Brain microvascular endothelial cell (primary cell): ENCODE data around the gene HPGDS.

Source experiments
- DNase-seq: peaks from one replicate; pipeline ENCODE4 v3.0.0-alpha.2; 2020
- H3K27ac ChIP-seq: fragments of 250-450 bp; sonication (Bioruptor Pico); 2 replicates; pipeline ENCODE4 v1.5.1; 2020; ENCODE audit warnings: mild to moderate bottlenecking, moderate library complexity
- H3K27me3 ChIP-seq: fragments of 250-450 bp; sonication (Bioruptor Pico); replicated peaks from 2 replicates; pipeline ENCODE4 v1.5.1; 2020; ENCODE audit warnings: mild to moderate bottlenecking
- H3K36me3 ChIP-seq: fragments of 250-450 bp; sonication (Bioruptor Pico); replicated peaks from 2 replicates; pipeline ENCODE4 v1.5.1; 2020; ENCODE audit warnings: mild to moderate bottlenecking
- H3K4me3 ChIP-seq: 2 replicates; pipeline ENCODE4 v1.5.1; 2011; ENCODE audit warnings: low read depth, mild to moderate bottlenecking, control low read depth, low read length, moderate library complexity
- in situ Hi-C: cut with HindIII; loops from 2 replicates; pipeline ENCODE4 v1.10.0; 2017; ENCODE audit warnings: low sequenced_read_pairs, low pct_ligation_motif_present
- TF ChIP-seq, protein P1 (sequence below): IDR thresholded peaks from 2 replicates; pipeline ENCODE4 v1.5.1; 2011; ENCODE audit warnings: low read depth, mild to moderate bottlenecking, moderate library complexity, low read length, control low read depth, inconsistent platforms; ENCODE audit errors: missing control alignments

Gene HPGDS

DNA sequence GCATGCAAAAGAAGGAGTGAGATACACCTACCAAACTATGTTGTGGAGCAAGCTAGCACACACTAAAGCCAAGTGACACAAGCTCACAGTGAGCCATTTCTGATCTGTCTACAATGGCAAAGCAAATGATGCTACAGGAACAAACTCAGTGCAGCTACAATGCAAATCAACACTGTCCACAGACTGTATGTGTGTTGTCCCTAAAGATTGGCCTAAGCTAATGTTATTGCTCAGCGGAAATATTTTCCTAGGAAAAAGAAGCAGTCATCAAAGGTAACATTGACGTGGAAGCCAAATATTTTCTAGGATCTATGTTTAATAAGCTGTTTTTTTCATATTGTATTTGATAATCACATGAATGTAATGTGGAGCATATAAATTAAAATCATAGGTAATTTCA is 34.7 kb upstream of the HPGDS start:
- Histone ChIP-seq H3K36me3 (no peaks in the 10 kb centered on the region), H3K4me3 (no peak overlapping the region), H3K27ac (no peak overlapping the region), H3K27me3 (no peaks in the 10 kb centered on the region)
- no peak for DNase-seq
- in situ Hi-C loops, result no loop called here
- TF ChIP-seq, protein P1, sequence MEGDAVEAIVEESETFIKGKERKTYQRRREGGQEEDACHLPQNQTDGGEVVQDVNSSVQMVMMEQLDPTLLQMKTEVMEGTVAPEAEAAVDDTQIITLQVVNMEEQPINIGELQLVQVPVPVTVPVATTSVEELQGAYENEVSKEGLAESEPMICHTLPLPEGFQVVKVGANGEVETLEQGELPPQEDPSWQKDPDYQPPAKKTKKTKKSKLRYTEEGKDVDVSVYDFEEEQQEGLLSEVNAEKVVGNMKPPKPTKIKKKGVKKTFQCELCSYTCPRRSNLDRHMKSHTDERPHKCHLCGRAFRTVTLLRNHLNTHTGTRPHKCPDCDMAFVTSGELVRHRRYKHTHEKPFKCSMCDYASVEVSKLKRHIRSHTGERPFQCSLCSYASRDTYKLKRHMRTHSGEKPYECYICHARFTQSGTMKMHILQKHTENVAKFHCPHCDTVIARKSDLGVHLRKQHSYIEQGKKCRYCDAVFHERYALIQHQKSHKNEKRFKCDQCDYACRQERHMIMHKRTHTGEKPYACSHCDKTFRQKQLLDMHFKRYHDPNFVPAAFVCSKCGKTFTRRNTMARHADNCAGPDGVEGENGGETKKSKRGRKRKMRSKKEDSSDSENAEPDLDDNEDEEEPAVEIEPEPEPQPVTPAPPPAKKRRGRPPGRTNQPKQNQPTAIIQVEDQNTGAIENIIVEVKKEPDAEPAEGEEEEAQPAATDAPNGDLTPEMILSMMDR, result no peak

DNA sequence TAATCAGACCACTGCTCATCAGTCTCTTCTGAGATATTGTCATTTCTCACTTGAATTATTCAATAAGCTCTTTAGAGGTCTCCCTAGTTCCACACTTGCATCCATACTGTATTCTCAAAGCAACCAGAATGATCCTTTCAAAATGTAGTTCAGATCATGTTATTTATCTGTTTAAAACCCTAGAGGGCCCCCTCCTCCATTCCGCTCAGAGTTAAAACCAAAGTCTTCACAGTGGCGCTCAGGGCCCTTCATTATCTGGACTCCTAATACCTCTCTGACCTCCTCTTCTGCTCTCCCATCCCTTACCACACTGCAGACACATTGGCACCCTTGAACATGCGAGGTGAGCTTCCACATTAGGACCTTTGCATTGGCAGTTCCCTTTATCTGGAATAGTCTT is 32.7 kb upstream of the HPGDS start:
- Histone ChIP-seq H3K36me3 (no peaks in the 10 kb centered on the region), H3K27ac (no peak overlapping the region), H3K27me3 (no peaks in the 10 kb centered on the region), H3K4me3 (no peak overlapping the region)
- DNase-seq, result no peak
- TF ChIP-seq, protein P1, result no peak
- in situ Hi-C loops, result no loop called here

DNA sequence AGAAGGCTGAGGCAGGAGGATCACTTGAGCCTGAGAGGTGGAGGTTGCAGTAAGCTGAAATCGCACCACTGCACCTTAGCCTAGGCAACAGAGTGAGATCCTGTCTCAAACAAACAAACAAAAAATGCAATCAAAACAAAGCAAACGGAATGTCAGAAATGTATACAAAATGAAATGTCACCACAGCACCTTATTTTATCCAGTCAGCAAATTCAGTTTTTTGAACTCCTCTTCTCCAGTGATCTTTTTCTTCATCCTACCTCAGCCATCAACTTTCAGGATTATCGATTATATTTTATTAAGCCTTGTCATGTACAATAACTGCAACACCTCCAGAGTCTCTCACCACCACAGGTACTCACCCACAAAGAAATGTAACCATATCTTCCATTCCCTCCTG is 31.1 kb upstream of the HPGDS start:
- H3K27ac ChIP-seq, result no peak overlapping the region
- no peak overlapping the region for H3K4me3 ChIP-seq
- H3K36me3 ChIP-seq, result no peaks in the 10 kb centered on the region
- H3K27me3 ChIP-seq, result no peaks in the 10 kb centered on the region
- DNase-seq, result no peak
- TF ChIP-seq, protein P1, result no peak
- in situ Hi-C loops, result no loop called here

DNA sequence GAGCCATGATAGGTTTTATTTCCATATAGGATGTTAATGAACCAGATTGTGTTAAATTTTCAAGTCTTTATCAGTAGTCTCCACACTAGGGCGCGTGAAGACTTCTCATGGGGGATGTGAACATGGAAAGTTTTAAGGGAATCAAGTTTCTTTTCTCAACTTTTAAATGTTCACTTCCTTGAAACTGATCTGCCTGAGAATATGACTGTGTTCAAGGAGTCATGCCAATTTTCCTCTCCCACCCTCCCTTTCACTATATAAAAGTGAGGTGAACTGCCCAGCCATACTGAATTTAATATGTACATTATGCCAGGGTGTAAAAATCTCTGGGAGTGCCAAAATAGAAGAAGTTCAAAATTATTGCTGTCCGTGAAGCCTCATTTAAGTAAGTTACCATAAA is 30.4 kb upstream of the HPGDS start:
- H3K27ac ChIP-seq, result no peak overlapping the region
- in situ Hi-C loops, result no loop called here
- TF ChIP-seq, protein P1, result no peak
- no peaks in the 10 kb centered on the region for H3K36me3 ChIP-seq
- no peaks in the 10 kb centered on the region for H3K27me3 ChIP-seq
- DNase-seq, result no peak
- no peak overlapping the region for H3K4me3 ChIP-seq

DNA sequence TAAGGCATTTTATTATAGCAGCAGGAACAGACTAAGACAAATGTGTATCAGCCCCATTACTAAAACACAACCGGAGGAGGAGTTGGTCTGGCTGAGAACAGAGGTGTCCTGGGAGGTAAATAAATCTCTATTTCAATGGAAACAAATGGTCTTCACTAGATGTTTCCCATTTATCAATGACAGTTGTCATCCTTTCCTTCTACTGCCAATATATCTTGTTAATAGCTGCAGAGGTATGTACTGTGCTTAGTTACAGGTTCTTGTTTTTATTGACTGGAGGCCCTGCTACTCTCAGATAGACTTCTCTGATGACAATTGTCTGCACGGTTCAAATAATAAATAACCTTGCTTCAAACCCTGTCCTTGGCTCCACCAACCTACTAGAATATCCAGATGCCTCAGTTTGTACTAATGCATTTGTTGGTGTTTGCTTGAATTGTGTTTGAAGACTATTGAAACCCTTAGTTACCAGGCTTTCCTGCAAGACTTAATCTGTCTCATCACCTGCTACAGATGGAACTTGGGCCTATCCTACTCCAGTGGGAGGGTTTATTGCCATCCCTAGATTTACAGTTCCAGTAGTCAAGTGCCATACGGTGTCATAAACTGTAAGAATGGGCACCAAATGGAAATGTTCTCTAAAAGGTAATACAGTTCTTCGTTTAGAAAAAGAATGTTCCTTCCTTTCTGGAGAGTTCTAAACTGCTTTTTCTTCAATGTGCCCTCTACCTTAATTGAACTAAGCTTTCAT is 29.8 kb upstream of the HPGDS start:
- TF ChIP-seq, protein P1, result no peak
- no peaks in the 10 kb centered on the region for H3K27me3 ChIP-seq
- no peak overlapping the region for H3K4me3 ChIP-seq
- H3K27ac ChIP-seq, result no peak overlapping the region
- no peak for DNase-seq
- no peaks in the 10 kb centered on the region for H3K36me3 ChIP-seq
- in situ Hi-C loops, result no loop called here

DNA sequence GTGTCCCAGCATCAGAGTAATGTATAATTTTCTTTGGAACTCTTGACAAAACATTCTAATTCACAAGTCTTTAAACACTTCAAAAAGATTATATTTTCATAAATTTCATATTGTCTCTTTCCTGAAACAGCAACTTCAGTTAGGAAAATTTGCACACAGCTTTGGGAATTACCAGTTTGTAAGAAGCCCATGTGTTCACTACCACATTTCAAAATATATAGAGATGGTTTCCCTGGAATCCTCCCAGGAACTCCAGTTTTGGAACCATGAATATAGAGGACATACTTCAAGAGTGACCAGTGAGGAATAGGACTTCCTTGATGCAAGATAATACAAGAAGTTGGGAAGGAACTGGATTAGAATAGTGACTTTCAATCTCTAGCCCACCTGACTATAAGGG is 28.7 kb upstream of the HPGDS start:
- no peak overlapping the region for H3K27ac ChIP-seq
- DNase-seq, result no peak
- H3K36me3 ChIP-seq, result no peaks in the 10 kb centered on the region
- no peaks in the 10 kb centered on the region for H3K27me3 ChIP-seq
- in situ Hi-C loops, result no loop called here
- TF ChIP-seq, protein P1, result no peak
- H3K4me3 ChIP-seq, result no peak overlapping the region
